Tibial artery (tissue), 4 donors: Measurements from ENCODE around the gene DCLRE1B.

Experiments used
- DNase-seq, 2 donors: peaks; one replicate each; pipeline ENCODE4 v3.0.0-alpha.2; 2019
- H3K27ac ChIP-seq, 2 donors: fragments of 200-600 bp; sonication (generic) in 1 of 2; 1 replicate in 1 of 2; 2 replicates in 1 of 2; pipeline ENCODE4 v1.5.1; 2018 to 2019; ENCODE audit warnings: mild to moderate bottlenecking in 1 of 2
- H3K27me3 ChIP-seq, 2 donors: fragments of 200-600 bp; sonication (generic) in 1 of 2; one replicate each; pipeline versions ENCODE4 v1.5.1 to v1.6.0; 2016 to 2019
- H3K36me3 ChIP-seq, 3 donors: fragments of 200-600 bp; sonication (generic) in 2 of 3; one replicate each; pipeline ENCODE4 v1.5.1; 2016 to 2019; ENCODE audit warnings: mild to moderate bottlenecking in 2 of 3
- H3K4me1 ChIP-seq, 4 donors: fragments of 200-600 bp; sonication (generic) in 2 of 4; 1 replicate in 3 of 4; 2 replicates in 1 of 4; pipeline ENCODE4 v1.5.1; 2016 to 2019
- H3K4me3 ChIP-seq, 2 donors: fragments of 200-600 bp; sonication (generic) in 1 of 2; 1 replicate in 1 of 2; 2 replicates in 1 of 2; pipeline ENCODE4 v1.5.1; 2018 to 2019; ENCODE audit warnings: mild to moderate bottlenecking in 2 of 2
- H3K9me3 ChIP-seq, 3 donors: fragments of 200-600 bp; sonication (generic) in 1 of 3; one replicate each; pipeline ENCODE4 v1.5.1; 2016 to 2019
- intact Hi-C: fragments of 100-400 bp; cut with DNase I; formaldehyde crosslinking; loops from one replicate; pipeline ENCODE4 v1.15.0; 2023; ENCODE audit warnings: low total_unique reads
- TF ChIP-seq, protein P1 (sequence below), 2 experiments: fragments of 200-600 bp in 1 of 2; fragments of 450-650 bp in 1 of 2; IDR thresholded peaks; one replicate each; pipeline ENCODE4 v1.5.1; 2017 to 2019; ENCODE audit warnings: antibody characterized with exemption in 2 of 2, mild to moderate bottlenecking in 1 of 2, moderate library complexity in 1 of 2

DCLRE1B gene

DNA sequence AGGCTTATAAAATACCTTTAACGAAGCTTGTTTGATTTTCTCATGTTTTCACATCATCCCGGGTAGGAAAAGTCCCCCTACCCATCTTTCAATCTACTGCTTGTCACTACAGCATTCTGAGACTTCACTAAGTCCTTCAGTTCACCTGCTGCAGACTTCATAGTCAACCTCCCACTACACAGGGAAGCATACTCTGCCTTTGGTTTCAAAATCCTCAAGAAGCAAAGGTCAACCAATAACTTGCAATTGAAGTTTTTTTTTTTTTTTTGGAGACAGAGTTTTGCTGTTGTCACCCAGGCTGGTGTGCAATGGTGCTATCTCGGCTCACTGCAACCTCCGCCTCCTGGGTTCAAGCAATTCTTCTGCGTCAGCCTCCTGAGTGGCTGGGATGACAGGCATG lies 28.9 kb upstream of the DCLRE1B start:
- Histone ChIP-seq H3K9me3 (no peaks in the 10 kb centered on the region), H3K4me1 (no peaks in the 10 kb centered on the region), H3K4me3 (no peak overlapping the region), H3K36me3 (no peaks in the 10 kb centered on the region), H3K27me3 (no peaks in the 10 kb centered on the region), H3K27ac (no peak overlapping the region)
- DNase-seq = no peak
- intact Hi-C loops = no loop called here
- TF ChIP-seq, protein P1, sequence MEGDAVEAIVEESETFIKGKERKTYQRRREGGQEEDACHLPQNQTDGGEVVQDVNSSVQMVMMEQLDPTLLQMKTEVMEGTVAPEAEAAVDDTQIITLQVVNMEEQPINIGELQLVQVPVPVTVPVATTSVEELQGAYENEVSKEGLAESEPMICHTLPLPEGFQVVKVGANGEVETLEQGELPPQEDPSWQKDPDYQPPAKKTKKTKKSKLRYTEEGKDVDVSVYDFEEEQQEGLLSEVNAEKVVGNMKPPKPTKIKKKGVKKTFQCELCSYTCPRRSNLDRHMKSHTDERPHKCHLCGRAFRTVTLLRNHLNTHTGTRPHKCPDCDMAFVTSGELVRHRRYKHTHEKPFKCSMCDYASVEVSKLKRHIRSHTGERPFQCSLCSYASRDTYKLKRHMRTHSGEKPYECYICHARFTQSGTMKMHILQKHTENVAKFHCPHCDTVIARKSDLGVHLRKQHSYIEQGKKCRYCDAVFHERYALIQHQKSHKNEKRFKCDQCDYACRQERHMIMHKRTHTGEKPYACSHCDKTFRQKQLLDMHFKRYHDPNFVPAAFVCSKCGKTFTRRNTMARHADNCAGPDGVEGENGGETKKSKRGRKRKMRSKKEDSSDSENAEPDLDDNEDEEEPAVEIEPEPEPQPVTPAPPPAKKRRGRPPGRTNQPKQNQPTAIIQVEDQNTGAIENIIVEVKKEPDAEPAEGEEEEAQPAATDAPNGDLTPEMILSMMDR (IDR thresholded peaks at IDR 0.05) = no peak

DNA sequence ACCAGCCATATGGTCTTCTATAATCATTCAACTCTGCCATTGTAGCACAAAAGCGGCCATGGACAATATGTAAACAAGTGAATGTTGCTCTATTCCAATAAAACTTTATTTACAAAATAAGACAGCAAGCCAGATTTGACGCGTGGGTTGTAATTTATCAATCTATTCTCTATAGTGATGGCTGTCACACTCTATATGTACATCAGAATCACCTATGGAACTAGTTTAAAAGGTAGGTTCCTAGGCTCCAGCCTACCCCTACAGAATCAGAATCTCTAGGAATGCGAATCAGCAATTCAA lies 25.4 kb upstream of the DCLRE1B start:
- Histone ChIP-seq H3K27me3 (no peaks in the 10 kb centered on the region), H3K4me3 (no peak overlapping the region), H3K36me3 (no peaks in the 10 kb centered on the region), H3K4me1 (no peaks in the 10 kb centered on the region), H3K27ac (no peak overlapping the region), H3K9me3 (no peaks in the 10 kb centered on the region)
- TF ChIP-seq, protein P1 (IDR thresholded peaks at IDR 0.05) = no peak
- intact Hi-C loops = no loop called here
- DNase-seq = no peak

DNA sequence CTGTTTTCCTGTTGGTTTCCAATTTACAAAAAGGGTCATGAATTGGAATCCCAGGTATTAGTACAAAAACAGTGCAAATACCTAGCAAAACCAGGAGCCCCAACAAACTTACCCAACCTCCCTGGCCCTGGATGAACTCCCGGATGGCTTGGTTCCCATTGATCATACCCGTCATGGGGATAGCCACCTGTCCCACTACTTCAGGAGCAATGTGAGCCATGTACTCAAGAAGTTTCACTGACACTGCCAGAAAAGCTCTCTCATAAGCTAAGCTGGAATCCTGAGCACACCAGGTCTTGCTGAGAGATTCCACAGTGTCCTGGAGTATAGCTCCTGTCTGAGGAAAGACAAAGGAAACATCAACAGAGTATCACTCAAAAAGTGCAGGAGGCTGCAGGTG lies 23.5 kb upstream of the DCLRE1B start:
- Histone ChIP-seq H3K4me1 (no peaks in the 10 kb centered on the region), H3K27ac (no peak overlapping the region), H3K36me3 (no peaks in the 10 kb centered on the region), H3K9me3 (no peaks in the 10 kb centered on the region), H3K4me3 (no peak overlapping the region), H3K27me3 (no peaks in the 10 kb centered on the region)
- intact Hi-C loops = no loop called here
- TF ChIP-seq, protein P1 (IDR thresholded peaks at IDR 0.05) = no peak
- no peak for DNase-seq

DNA sequence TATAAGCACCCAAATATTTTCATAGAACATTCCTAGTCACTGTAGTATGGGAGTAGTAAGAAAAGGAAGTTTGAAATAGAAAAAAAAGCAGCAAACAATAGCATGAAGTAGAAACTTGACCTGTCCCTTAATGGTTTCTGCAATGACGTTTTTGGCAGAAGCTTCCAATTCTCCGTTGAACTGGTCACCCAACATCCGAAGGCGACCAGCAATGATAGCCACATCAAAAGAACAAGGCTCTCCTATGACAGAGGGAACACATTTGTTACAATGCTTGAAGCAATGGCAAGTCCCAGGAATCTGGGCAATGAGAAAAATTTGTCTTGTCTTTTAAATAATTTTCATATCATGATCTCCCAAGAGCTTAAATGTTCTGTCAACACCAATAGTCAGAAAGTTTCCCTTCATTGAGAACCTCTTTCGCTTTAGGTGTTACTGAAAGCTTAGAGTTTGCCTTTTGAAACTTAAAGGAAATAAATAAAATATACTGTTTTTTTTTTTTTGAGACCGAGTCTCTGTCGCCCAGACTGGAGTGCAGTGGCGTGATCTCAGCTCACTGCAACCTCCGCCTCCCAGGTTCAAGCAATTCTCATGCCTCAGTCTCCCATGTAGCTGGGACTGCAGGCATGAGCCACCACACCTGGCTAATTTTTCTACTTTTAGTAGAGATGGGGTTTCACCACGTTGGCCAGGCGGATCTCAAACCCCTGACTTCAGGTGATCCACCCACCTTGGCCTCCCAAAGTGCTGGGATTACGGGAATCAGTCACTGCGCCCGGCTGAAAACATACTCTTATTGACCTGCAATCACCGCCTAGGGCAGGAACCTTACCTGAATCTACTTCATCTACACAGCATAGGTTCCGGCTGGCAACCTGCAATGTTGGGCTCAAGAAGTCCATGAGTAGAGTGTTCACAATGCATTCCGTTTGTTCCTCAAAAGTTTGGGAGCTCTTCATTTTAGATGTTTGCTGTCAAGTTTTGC lies 18.4 kb upstream of the DCLRE1B start:
- Histone ChIP-seq H3K4me1 (no peaks in the 10 kb centered on the region), H3K4me3 (no peak overlapping the region), H3K36me3 (no peaks in the 10 kb centered on the region), H3K27ac (no peak overlapping the region), H3K27me3 (no peaks in the 10 kb centered on the region), H3K9me3 (no peaks in the 10 kb centered on the region)
- intact Hi-C loops = no loop called here
- TF ChIP-seq, protein P1 (IDR thresholded peaks at IDR 0.05) = no peak
- no peak for DNase-seq

DNA sequence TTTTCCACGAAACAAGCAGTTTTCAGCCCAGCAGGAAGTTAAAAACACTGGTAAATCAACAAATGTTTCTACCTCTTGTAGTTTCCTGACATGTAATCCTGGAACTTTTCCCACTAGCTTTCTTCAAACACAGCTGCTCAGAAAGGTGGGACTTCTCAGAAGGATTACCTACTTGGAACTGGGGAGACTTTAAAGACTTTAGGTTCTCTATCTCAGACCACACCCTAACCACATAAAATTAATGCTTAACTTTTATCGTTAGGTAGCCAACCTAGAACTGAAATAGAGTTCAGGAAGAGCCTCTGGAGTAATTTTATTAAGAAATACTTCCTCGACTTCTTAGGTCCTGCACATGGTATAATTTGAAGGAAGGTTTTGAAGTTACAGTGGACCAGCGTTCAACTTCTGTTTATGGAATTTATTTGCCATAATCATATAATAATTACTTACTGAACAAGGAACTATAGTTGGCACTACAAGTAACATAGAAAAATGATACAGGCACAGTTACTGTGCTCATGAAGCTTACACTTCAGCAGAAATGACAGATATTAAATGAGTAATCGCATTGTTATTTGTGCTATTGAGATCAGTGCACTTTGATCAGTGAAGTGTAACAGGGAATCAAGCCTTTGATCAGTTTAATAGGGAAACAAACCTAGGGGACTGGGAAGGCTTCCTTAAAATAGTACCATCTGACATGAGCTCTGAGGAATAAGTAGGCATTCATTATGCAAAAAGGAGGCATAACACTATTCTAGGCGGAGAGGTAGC lies 17.5 kb upstream of the DCLRE1B start, which contains the start of gene BCL2L15:
BCL2L15 (minus strand) TSS at position 180 of the 774 bp plus-strand sequence. CDS start 206 bp downstream, outside the sequence.
- Histone ChIP-seq H3K27ac (no peak within 1 kb of the TSS), H3K4me3 (no peak within 1 kb of the TSS), H3K9me3 (no peaks in the 10 kb centered on the region), H3K27me3 (no peaks in the 10 kb centered on the region), H3K4me1 (no peaks in the 10 kb centered on the region), H3K36me3 (no peaks in the 10 kb centered on the region)
- TF ChIP-seq, protein P1 (IDR thresholded peaks at IDR 0.05) = no peak
- intact Hi-C loops = no loop called here
- DNase-seq = no peak
